ENCODE results near the gene ANKRD33B. TPM values are rescaled to one million over a fixed set of nuclear protein-coding genes. Genes with fewer than 3 reads are reported as not detected.

The ANKRD33B gene
- total and polyA plus RNA-seq, 9 of the 15 experiments (the other 6 are each of a cell fraction or from before 2014, with no cell fraction given) = 0.10 to 1.7 (median 0.40) TPM

DNA sequence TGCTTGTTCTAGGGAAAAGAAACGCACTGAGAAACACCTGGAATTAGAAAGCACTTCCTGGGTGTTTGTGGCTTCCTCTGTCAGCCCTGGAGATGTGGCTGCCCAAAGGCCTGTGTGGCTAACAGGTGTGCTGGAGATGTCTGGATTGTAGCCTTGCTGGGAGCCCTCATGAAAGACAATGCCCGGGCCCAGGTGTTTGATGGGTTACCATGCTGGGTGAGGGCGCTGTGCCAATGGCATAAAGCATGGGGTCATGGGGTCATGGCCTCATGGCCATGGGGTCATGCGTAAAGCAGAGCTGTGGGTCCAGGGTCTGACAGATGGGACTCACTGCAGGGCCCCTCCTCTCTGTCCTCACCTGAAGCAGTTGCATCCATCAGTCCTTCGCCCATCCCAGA is 21.6 kb downstream of the ANKRD33B start (continued):
- TF ChIP-seq PHB (CRISPR knock-in tag; IDR thresholded peaks at IDR 0.05) = no peak
- TF ChIP-seq PRPF4 (IDR thresholded peaks at IDR 0.05; ENCODE audit: insufficient read depth, low read depth, low read length, poor library complexity, severe bottlenecking) = no peak

DNA sequence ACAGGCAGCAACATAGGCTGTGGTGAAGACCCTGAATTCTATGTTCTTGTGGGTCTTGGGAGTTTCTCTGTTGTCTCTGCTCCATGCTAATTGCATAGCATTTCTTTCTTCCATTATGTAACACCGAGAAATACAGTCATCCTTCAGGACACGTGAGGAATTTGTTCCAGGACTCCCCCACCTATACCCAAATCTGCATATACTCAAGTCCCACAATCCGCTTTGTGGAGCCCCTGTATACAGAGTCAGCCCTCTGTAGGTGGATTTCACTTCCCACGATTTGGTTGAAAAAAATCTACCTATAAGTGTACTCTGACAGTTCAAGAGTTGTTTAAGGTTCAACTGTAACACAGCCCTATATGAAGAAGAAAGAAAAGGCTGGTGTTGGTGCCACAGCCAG is 22.1 kb downstream of the ANKRD33B start:
- intact Hi-C loops (cut with micrococcal nuclease) (no loop called here), in situ Hi-C loops (cut with MboI) (no loop called here)
- no peaks in the 10 kb centered on the region for H3K36me3 ChIP-seq (ENCODE audit: control insufficient read depth, insufficient read depth, low read length)
- H3K4me1 ChIP-seq (replicated peaks in 1 of 2; ENCODE audit: control insufficient read depth in 2 of 2, insufficient read depth in 2 of 2, low read length in 2 of 2) = peaks cover 23 to 29% of the 10 kb centered on the region in 2 experiments
- BruUV-seq (replicated peaks) = no TSS peak
- H3K4me2 ChIP-seq (ENCODE audit: insufficient read depth, low read length) = no peak overlapping the region
- H3K27ac ChIP-seq (ENCODE audit: extremely low read depth, low read depth, low read length) = no peak overlapping the region
- no peak for DNase-seq (ENCODE audit: extremely low read depth in 1 of 4, low spot score in 3 of 4)
- no peaks in the 10 kb centered on the region for H3K9me3 ChIP-seq (replicated peaks; ENCODE audit: control insufficient read depth, insufficient read depth, low read depth, low read length)
- no peaks in the 10 kb centered on the region for H3K79me2 ChIP-seq (ENCODE audit: control insufficient read depth, insufficient read depth, low read length)
- WGBS (ENCODE audit: insufficient coverage, low coverage, missing lambda C conversion rate) = 78% methylated on average over 4 of the region's 4 CpGs
- POLR2A ChIA-PET = no interaction called here
- CTCF ChIA-PET (ENCODE audit: low intra/inter-chr PET ratio) = no interaction called here
- H3K9me1 ChIP-seq (ENCODE audit: control insufficient read depth, insufficient read depth, low read length) = peaks cover 3% of the 10 kb centered on the region
- H3K4me3 ChIP-seq = no peak overlapping the region
- no peaks in the 10 kb centered on the region for H3K27me3 ChIP-seq (ENCODE audit: control insufficient read depth in 2 of 2, insufficient read depth in 2 of 2, low read length in 2 of 2)
- no peak for FAIRE-seq
- no peak overlapping the region for H2AFZ ChIP-seq (ENCODE audit: low read depth, low read length)
- H4K20me1 ChIP-seq (replicated peaks; ENCODE audit: control insufficient read depth, insufficient read depth, low read length) = no peaks in the 10 kb centered on the region
- ATAC-seq = no peak
- no peak overlapping the region for H3K9ac ChIP-seq (ENCODE audit: insufficient read depth in 1 of 2, low read depth in 2 of 2, low read length in 2 of 2)
- TF ChIP-seq, protein P1, sequence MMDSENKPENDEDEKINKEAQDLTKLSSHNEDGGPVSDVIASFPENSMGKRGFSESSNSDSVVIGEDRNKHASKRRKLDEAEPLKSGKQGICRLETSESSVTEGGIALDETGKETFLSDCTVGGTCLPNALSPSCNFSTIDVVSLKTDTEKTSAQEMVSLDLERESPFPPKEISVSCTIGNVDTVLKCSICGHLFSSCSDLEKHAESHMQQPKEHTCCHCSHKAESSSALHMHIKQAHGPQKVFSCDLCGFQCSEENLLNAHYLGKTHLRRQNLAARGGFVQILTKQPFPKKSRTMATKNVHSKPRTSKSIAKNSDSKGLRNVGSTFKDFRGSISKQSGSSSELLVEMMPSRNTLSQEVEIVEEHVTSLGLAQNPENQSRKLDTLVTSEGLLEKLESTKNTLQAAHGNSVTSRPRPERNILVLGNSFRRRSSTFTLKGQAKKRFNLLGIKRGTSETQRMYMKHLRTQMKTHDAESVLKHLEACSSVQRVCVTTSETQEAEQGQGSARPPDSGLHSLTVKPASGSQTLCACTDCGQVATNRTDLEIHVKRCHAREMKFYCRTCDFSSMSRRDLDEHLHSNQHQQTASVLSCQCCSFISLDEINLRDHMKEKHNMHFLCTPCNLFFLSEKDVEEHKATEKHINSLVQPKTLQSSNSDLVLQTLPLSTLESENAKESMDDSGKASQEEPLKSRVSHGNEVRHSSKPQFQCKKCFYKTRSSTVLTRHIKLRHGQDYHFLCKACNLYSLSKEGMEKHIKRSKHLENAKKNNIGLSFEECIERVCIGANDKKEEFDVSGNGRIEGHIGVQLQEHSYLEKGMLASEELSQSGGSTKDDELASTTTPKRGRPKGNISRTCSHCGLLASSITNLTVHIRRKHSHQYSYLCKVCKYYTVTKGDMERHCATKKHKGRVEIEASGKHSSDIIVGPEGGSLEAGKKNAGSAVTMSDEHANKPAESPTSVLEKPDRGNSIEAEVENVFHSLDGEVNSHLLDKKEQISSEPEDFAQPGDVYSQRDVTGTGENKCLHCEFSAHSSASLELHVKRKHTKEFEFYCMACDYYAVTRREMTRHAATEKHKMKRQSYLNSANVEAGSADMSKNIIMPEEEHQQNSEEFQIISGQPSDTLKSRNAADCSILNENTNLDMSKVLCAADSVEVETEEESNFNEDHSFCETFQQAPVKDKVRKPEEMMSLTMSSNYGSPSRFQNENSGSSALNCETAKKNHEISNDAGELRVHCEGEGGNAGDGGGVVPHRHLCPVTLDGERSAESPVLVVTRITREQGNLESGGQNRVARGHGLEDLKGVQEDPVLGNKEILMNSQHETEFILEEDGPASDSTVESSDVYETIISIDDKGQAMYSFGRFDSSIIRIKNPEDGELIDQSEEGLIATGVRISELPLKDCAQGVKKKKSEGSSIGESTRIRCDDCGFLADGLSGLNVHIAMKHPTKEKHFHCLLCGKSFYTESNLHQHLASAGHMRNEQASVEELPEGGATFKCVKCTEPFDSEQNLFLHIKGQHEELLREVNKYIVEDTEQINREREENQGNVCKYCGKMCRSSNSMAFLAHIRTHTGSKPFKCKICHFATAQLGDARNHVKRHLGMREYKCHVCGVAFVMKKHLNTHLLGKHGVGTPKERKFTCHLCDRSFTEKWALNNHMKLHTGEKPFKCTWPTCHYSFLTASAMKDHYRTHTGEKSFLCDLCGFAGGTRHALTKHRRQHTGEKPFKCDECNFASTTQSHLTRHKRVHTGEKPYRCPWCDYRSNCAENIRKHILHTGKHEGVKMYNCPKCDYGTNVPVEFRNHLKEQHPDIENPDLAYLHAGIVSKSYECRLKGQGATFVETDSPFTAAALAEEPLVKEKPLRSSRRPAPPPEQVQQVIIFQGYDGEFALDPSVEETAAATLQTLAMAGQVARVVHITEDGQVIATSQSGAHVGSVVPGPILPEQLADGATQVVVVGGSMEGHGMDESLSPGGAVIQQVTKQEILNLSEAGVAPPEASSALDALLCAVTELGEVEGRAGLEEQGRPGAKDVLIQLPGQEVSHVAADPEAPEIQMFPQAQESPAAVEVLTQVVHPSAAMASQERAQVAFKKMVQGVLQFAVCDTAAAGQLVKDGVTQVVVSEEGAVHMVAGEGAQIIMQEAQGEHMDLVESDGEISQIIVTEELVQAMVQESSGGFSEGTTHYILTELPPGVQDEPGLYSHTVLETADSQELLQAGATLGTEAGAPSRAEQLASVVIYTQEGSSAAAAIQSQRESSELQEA (IDR thresholded peaks at IDR 0.05; ENCODE audit: low read depth) = no peak
- TF ChIP-seq, protein P2, sequence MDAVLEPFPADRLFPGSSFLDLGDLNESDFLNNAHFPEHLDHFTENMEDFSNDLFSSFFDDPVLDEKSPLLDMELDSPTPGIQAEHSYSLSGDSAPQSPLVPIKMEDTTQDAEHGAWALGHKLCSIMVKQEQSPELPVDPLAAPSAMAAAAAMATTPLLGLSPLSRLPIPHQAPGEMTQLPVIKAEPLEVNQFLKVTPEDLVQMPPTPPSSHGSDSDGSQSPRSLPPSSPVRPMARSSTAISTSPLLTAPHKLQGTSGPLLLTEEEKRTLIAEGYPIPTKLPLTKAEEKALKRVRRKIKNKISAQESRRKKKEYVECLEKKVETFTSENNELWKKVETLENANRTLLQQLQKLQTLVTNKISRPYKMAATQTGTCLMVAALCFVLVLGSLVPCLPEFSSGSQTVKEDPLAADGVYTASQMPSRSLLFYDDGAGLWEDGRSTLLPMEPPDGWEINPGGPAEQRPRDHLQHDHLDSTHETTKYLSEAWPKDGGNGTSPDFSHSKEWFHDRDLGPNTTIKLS (IDR thresholded peaks at IDR 0.05; ENCODE audit: borderline replicate concordance, low read depth) = no peak
- TF ChIP-seq PRMT5 (CRISPR knock-in tag; IDR thresholded peaks at IDR 0.05) = no peak

Measured in K562 (cell line).